HuH-7 (cell line): ENCODE results near the gene AGFG1.

ENCODE experiments used
- DNase-seq: peaks from one replicate; pipeline ENCODE4 v3.0.0; 2011; ENCODE audit warnings: low spot score

The AGFG1 gene, protein sequence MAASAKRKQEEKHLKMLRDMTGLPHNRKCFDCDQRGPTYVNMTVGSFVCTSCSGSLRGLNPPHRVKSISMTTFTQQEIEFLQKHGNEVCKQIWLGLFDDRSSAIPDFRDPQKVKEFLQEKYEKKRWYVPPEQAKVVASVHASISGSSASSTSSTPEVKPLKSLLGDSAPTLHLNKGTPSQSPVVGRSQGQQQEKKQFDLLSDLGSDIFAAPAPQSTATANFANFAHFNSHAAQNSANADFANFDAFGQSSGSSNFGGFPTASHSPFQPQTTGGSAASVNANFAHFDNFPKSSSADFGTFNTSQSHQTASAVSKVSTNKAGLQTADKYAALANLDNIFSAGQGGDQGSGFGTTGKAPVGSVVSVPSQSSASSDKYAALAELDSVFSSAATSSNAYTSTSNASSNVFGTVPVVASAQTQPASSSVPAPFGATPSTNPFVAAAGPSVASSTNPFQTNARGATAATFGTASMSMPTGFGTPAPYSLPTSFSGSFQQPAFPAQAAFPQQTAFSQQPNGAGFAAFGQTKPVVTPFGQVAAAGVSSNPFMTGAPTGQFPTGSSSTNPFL

DNA sequence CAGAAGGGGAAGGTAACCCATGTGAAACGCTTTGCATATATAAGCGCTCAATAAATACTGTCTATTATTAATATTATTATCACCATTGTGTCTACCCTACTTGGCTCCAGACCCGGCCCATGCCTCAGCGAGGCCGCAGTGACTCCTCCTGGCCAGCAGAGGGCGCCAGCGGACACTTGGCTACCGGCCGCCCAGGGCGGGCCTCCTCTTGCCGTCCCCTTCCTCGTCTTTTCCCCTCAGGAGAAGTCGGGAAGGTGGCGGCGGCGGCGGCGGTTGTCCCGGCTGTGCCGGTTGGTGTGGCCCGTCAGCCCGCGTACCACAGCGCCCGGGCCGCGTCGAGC lies at the start of gene AGFG1:
AGFG1 (plus strand) TSS at position 233 of the 341 bp plus-strand sequence. CDS start 266 bp downstream, outside the sequence.
- peak; percentile 93 for DNase-seq

DNA sequence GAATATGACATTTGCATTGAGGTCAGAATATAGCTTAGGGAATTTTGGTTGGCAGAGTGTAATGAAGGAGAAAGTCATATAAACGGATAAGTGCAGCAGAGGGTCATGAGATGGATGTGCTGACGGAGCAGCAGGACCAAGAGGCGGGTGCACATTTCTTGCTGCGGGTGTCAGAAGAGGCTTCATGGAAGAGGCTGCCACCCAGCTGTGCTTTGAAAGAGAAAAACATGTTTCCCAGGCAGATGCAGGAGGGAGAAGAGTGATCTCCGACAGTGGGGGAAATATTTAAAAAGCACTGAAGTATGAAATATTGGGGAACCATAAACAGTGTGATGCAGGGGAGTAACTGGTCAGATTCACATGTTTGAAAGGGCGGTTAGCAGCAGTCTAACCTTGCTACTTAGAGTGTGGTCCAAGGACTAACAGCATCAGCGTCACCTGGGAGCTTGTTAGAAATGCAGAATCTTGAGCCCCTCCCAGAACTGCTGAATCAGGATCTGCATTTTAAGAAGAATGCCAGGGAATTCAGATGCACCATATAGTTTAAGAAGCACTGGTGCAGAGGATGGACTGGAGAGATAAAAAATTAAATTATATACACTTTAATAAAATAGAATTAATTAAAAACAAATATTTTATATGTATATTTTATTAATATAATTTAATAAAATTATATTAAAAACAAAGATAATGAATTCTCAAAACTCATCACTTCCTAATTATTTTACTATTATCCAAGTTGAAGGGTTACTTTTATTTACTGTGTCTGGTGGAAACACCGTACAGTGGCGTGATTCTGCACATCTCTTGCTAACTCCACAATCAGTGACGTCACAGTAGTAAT lies 48.1 kb upstream of the AGFG1 start:
- no peak for DNase-seq

DNA sequence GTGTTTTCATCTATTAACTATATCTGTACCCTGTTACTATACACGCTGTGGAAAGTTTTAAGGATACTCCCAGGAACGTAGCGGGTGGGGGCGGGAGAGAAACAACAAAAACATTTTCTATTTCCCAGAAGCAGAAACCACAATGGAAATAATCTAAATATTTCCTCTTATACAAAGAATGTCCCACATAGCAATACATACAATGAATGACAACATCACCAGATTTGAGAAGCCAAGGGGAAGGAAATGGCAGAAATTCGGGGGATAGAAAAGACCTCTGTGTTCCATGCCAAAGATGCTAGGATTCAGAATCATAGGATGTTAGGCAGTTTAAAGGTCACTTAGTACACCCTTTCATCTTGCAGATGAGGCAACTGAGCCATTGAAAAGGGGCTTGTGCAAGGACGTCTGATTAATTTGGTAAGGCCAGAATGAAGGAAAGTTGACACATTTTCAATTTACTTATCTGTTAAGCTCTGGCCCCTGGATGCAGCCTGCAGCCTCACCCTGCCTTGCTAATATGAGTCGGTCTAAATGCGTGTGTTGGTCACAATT lies 43.1 kb upstream of the AGFG1 start:
- no peak for DNase-seq

DNA sequence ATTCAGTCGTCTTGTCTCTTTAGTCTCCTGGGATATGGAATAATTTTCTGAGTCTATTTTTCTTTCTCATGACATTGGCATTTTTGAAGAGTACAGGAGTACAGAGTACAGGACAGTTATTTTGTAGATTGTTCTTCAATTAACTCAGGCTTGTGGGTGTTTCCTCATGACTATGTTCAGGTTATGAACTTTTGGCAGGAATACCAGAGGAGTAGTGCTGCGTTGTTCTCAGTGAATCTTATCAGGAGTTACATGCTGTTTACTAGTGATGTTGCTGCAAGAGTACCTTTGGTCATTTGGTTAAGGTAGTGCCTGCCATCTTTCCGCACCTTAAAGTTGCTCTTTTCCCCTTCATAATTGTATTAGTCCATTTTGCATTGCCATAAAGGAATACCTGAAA lies 41.3 kb upstream of the AGFG1 start:
- DNase-seq: no peak

DNA sequence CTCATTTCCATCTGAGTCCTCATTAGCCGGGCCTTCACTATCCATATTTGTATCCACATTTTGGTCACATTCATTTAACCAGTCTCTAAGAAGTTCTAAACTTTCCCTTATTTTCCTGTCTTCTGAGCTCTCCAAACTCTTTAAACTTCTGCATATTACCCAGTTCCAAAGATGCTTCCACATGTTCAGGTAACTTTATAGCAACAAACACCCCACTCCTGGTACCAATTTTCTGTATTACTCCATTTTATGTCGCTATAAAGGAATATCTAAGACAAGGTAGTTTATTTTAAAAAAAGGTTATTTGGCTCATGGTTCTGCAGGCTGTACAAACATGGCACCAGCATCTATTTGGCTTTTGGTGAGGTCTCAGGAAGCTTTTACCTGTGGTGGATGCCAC lies 38.8 kb upstream of the AGFG1 start:
- DNase-seq: no peak

DNA sequence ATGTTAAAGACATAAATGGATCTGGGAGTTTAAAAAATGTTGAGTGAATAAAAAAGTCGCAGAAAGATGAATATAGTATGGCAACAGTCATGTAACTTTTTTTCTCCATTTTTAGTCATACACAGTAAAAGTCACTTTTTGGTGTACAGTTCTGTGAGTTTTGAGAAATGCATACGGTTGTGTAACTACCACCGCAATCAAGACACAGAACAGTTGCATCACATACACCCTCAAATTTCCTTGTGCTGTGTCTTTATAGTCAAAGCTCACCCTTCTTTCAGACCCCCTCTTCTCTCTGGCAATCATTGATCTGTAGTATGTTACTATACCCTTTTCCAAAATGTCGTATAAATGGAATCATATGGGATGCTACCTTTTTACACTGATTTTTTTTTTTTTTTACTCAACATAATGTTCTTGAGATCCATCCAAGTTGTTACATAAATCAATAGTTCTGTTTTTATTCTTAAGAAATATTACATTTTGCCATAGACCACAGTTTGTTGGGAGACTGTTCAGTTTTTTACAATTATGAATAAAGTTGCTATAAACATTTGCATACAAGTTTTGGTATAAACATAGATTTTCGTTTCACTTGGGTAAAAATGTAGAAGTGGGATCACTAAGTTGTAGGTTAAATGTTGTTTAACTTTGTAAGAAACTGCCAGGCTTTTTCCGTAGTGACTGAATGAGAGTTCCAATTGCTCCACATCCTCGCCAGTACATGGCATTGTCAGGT lies 35.4 kb upstream of the AGFG1 start:
- DNase-seq: no peak

DNA sequence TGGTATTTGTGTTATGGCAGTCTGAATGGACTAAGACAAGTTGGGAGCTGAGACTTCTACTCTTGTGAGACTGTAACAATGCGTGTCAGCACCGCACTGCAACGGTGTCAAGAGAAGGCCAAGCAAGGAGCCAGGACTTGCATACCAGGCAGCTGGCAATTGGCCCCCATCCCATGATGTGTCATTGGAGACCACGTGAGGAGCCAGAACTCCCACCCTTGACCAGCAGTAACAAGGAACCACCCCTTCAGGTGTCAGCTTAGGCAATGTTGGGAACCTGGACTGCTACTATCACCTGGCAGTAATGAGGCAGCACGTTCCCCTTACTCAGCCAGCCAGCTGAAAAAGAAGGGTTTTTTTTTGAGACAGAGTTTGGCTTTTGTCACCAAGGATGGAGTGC lies 32.7 kb upstream of the AGFG1 start:
- DNase-seq: no peak

DNA sequence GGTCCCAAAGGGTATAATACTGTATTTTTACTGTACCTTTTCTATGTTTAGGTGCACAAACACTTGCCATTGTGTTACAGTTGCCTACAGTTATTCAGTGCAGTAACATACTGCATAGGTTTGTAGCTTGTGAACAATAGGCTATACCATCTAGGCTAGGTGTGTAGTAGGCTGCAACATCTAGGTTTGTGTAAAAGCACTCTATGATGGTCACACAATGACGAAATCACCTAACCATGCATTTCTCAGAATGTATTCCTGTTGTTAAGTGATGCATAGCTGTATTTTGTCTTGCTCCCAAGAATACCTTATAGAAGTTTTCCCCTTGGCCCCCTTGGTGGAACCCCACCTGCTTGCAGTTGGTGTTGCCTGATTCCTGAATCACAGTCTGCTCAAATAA lies 29.3 kb upstream of the AGFG1 start:
- no peak for DNase-seq

DNA sequence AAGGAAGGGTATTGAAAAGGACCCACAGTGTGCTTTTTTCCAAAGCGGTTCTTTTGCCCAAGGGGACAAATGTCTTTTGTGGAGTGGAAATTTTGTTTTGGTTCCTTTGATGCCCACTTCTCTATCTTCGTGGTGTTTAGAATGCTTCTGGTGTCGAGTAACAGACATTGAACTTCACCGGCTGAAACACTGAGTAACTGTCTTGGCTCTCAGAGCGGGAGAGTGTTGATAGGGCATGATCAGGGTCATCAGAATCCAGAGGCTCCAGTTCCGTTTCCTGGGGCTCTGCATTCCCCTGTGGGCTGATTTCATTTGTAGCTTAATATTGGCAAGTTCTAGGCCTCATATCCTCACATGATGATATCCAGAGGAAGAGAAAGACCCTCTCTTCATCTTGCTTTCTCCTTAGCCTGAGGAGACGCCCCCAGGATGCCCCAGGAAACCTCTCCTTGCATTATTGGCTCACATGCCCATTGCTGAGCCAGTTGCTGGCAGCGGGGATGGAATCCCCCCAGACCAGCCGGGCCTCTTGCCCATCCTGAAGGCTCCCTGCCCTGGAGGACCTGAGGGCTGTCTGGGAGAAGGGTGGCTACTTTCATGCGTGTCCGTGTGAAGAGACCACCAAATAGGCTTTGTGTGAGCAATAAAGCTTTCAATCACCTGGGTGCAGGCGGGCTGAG lies 27.9 kb upstream of the AGFG1 start:
- no peak for DNase-seq

DNA sequence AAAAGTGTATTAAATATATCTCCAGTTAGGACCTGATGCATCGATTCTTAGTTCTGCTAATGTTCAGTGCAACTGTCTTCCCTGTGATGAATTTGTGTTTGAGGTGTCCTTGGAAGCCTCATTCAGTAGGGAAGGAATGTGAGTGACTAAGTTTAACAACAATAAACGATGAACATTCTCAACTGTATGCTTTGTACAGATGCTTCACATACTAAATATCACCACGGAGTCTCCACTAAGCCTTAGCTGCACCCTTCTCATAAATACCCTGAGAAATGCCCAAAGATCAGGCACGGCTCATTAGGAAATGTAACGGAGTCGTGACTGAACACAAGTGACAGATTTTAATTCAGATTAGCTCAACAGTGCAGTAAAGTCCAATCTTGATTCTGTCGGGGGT lies 24.4 kb upstream of the AGFG1 start:
- no peak for DNase-seq

DNA sequence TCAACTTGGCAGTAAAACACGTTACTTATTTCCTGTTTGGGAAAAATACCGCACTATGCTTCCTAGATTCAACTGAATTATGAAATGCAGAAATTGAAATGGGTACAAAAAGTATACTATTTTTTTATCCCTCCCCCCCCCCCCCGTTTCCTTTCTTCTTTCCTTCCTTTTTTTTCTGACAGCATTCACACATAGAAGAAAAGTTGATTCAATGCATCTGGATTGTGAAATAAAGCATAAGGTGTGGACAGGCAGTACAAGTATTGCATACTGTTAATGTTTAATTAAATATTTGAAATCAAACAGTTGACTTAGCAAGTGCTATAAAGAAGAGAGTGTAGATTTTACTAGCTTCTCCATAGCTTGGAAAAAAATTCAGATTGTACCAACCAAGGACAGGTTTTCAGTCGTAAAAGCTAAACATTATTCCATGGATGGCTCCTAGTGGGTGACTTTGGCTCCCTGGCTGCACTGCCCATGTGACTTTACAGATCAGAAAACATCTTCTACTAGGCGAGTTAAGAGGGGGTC lies 21.6 kb upstream of the AGFG1 start:
- no peak for DNase-seq

DNA sequence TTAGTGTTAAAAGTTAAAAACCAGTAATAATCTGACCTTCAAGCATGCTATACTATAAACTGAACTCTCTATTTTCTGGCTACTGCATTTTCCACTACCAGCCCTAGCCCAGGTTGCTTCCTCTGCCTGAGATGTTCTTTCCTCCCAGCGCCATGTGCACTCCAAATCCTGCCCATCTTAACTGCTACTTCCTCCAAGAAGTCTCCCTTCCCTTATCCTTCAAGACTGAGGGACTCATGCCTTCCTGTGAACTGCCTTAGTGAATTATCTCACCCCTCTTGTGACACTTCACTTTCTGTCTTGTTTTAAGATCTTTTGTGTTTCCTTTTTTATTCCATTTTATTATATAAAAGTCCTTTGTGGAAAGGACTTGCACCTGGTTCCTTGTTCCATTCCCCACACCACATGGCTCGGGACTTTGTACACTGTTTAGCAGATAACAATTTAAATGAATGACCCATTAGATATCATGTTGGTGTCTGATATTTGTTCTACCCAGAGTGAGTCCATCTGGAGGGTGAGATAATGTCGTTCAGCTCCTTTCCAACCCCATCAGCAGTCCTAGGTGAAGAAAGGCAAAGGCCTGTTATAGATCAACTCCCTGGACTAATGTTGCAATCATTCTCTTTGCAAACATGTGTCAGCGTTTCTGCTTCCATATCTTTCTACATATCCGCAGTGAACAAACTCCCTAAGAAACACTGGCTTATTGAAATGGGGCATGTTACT lies 20.9 kb upstream of the AGFG1 start:
- peak; percentile 69 for DNase-seq

DNA sequence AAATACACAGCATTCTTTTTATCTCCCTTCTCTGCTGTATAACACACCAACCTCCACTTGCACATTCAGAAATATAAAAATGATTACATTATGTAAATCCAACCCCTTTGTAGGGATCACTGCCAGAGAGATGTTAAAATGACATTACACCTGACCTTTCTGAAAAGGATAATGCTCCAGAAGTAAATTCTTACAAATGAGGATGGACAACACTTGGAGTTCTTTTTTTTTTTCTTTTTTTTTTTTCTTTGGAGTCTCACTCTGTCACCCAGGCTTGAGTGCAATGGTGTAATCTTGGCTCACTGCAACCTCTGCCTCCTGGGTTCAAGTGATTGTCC lies 20.3 kb upstream of the AGFG1 start:
- DNase-seq: no peak

DNA sequence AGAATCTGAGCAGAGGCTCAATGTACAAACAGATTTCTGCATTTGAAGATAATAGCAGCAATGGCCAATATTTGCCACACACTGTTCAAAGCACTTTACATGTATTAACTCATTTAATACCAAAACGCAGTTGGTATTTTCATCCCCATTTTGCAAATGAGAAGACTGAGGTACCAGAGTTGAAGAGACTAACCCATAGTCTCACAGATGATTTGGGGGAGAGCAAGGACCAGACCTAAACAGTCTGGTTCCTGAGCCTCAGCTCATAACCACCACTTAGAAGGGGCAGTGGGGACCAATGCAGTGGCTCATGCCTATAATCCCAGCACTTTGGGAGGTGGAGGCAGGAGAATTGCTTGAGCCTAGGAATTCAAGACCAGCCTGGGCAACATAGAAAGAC lies 18.1 kb upstream of the AGFG1 start:
- DNase-seq: no peak

DNA sequence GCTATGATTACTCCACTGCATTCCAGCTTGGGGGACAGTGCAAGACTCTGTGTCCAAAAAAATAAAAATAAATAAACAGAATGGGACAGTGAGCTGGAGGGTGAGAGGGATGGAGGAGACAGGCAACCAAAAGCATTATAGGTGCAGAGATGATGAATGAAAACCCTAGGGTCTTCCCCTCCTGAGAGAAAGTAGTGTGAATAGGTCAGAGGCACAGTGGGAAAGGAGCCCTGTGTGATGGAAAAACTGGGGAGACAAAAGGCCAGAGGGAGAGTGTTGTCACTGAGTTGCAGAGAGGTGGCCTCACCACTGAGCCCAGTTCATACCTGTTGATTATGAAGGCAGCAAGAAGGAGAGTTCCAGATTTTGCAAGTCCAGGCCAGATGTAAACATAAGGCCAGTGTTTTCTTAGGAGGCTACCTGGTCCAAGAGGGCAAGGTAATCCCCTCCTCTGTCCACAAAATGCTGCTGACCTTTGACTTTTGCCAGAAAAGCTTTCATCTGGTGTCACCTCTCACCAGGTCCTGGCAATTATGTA lies 17.6 kb upstream of the AGFG1 start:
- DNase-seq: no peak

DNA sequence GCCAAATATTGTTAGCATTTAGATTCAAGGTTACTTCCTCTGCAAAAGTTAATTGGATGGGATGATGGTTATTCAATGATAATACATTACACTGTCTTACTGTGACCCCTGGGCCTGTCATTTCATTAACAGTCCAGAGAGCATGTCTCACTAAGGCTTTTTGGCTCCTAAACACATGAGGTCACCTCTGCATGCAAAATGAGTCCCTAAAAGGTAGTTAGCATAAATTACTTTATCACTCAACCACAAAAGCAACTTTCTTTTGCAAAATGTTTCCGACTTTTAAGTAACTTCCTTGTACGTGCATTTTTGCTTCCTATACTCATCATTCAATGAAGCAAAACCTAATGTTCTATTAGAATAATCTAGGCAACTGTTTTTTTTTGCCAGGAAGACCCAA lies 16.8 kb upstream of the AGFG1 start:
- no peak for DNase-seq

DNA sequence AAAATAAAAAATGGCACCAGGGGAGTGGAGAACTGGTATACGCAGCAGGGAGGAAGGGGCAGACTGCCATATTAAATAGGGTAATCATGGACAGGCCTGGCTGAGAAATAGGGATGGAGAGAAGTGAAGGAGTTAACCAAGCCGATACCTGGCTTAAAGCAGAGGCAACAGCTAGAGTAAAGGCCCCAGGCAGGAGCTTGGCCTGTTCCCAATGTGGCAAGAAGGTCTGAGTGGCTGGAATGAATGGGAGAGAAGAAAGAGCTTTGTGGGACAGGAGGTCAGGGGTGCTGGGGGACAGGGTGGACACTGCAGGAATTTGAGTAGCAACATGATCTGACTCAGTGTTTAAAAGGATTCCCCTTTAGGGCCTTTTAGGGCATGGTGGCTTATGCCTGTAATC lies 15.9 kb upstream of the AGFG1 start:
- no peak for DNase-seq

DNA sequence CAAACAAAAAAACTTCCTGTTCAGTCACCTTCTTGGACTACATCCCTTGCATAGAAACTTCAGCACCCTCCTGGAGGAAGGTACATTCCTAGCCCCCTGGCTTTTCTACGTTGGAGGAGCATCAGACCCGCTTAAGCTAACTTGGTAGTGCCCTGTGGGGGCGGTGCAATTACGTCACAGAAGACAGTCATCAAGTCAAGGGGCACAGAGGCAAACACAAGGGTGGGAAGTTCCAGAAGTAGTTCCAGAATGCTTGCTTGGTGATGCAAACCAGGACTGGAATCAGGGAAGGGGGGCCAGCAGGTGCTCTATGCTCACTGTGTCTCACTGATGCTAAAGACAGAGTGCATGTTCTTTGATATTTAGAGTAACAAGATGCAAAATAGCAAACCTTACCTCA lies 15.2 kb upstream of the AGFG1 start:
- DNase-seq: no peak

DNA sequence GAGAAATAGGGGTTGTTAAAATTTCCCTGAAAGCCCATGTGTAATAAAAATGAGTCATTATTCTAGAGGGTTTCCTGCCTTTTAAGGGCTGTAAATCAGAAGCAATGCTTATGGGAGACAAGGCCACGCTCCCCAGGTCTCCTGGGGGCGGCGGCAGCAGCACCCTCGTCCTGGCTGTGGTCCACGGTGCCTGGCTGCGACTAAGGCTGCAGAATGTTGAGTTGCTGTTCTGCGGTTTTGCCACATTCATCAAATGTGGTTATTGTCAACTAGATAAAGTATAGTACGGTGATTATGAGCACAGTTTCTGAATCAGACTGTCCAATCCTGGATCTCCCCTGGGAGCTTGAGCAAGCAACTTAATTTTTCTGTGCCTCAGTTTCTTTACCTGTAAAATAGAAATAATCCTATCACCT lies 11.9 kb upstream of the AGFG1 start:
- DNase-seq: no peak

DNA sequence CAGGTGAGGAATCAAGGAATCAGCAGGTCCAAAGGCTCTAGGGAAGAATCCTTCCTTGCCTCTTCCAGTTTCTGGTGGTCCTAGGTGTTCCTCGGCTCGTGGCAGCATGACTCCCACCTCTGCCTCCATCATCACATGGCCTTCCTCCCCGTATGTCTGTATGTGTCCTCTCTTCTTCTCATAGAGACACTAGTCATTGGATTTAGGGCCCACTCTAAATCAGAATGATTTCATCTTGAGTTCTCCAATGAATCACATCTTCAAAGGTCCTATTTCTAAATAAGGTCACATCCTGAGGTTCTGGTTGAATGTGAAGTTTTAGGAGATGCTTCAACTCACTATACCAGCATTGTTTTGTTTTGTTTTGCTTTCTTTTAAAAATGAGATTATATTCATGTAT lies 11.1 kb upstream of the AGFG1 start:
- DNase-seq: no peak
